ENCODE data around the gene MYO5B. TPM values are rescaled to one million over a fixed set of nuclear protein-coding genes. Genes with fewer than 3 reads are reported as not detected.

MYO5B gene
- total RNA-seq, 4 donors from 2014 or later, result 1.2 to 2.2 (median 1.3) TPM

- TF ChIP-seq CTCF (IDR thresholded peaks at IDR 0.05; ENCODE audit: low read depth), result no peak
Observed at GRCh38 chr18:49901862-49902340, 293.0 kb downstream of the MYO5B start.

GRCh38 chr18:49899657-49900330 is 295.2 kb downstream of the MYO5B start:
- TF ChIP-seq CTCF (IDR thresholded peaks at IDR 0.05; ENCODE audit: low read depth), result no peak

GRCh38 chr18:49898421-49898820 is 296.5 kb downstream of the MYO5B start:
- TF ChIP-seq CTCF (IDR thresholded peaks at IDR 0.05; ENCODE audit: low read depth), result no peak

GRCh38 chr18:49894517-49895226 is 300.3 kb downstream of the MYO5B start:
- TF ChIP-seq CTCF (IDR thresholded peaks at IDR 0.05; ENCODE audit: low read depth), result no peak

- TF ChIP-seq CTCF (IDR thresholded peaks at IDR 0.05; ENCODE audit: low read depth), result no peak
Observed at GRCh38 chr18:49893036-49893435, 301.9 kb downstream of the MYO5B start.

- no peak for TF ChIP-seq CTCF (IDR thresholded peaks at IDR 0.05; ENCODE audit: low read depth)
Observed at GRCh38 chr18:49892148-49892924, 302.6 kb downstream of the MYO5B start.

GRCh38 chr18:49890041-49890440 is 304.9 kb downstream of the MYO5B start:
- TF ChIP-seq CTCF (IDR thresholded peaks at IDR 0.05; ENCODE audit: low read depth), result no peak

All from subcutaneous adipose tissue (tissue), 4 donors.